Uterine smooth muscle cell (primary cell): Measurements from ENCODE around the gene TLR4. TPM values are rescaled to one million over a fixed set of nuclear protein-coding genes. Genes with fewer than 3 reads are reported as not detected.

Experiments used
- total RNA-seq: library from RNA; depleted of rRNA; stranded (reverse); fragments of >200 nt; gene quantifications from 2 replicates; pipeline ENCODE4 v1.2.3, GENCODE V29; 2014

Gene TLR4
- total RNA-seq, result 2.5 and 5.9 TPM in 2 replicates

DNA sequence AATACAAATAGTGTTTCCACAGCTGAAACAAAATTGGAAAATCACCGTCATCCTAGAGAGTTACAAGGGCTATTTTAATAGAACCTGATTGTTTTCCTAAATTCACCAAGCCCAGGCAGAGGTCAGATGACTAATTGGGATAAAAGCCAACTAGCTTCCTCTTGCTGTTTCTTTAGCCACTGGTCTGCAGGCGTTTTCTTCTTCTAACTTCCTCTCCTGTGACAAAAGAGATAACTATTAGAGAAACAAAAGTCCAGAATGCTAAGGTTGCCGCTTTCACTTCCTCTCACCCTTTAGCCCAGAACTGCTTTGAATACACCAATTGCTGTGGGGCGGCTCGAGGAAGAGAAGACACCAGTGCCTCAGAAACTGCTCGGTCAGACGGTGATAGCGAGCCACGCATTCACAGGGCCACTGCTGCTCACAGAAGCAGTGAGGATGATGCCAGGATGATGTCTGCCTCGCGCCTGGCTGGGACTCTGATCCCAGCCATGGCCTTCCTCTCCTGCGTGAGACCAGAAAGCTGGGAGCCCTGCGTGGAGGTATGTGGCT lies at the start of gene TLR4:
TLR4 (plus strand) TSS at position 380 of the 552 bp plus-strand sequence; CDS start at position 450, 70 bp downstream.

